IPS-18c (cell line): ENCODE results near the gene STAT4.

Experiments used
- H3K4me3 ChIP-seq: 2 replicates; pipeline ENCODE4 v1.7.0; 2013; ENCODE audit warnings: low read depth, mild to moderate bottlenecking, low read length, moderate library complexity; ENCODE audit not compliant: insufficient read depth
- H3K9me3 ChIP-seq: one replicate; pipeline ENCODE4 v1.6.1; 2013; ENCODE audit warnings: mild to moderate bottlenecking, low read length, moderate library complexity; ENCODE audit not compliant: control insufficient read depth, insufficient read depth

Gene STAT4

DNA sequence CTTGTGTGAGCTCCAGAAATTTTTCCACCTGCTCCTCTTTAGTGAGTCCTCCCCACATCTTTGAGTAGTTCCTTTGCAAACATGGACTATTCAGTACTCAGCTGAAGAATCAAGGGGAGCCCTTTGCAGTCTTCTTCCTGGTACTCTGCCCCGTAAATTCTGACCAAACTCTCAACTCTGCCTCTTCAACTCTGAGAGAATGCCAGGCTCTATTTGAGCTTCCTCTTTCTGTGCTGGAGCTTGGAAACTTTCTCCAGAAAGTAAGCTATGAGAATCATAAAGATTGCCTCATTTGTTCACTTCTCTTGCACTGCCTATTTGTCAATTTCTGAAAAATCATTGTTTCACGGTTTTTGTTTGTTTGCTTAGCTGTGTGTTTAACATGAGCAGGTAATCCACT lies 7.4 kb upstream of the STAT4 start:
- Histone ChIP-seq H3K9me3 (no peaks in the 10 kb centered on the region), H3K4me3 (no peak overlapping the region)

DNA sequence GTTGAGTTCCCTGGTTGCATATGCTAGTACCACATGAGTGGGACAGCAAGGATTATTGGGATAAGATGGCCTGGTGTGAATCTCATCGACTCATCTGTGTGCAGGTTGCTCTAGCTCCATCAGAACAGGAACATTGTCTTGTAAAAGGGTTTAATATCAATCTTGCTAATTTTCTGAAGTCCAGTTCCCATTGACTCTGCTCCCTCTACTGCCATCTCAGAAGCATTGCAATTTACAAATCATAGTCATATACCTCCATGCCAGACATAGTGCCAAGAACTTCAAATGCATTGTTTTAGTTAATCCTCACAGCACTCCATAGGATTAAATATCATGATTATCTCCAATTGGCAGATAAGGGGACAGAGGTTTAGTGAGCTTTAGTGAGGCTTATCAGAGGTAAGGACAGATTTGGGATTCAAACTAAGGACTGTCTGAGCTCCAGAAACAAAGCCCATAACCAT lies 4.8 kb upstream of the STAT4 start:
- no peak overlapping the region for H3K4me3 ChIP-seq
- H3K9me3 ChIP-seq, result no peaks in the 10 kb centered on the region

DNA sequence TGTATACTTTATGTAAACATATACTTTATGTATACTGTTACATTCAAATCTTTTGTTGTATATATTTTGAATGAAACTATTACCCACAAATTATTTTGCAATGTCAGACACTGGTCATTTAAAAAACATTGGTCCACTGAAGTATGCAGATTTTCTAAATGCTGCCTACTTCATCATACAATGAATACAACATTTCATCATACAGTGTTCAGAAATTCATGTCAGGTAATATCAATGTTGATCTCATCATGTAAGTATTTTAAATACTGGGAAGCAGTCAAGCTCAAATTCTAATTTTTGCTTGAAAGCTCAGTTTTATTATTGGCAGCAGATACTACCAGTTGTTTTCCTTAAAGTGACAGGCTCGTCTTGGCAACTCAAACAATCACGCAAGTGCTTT lies 2.9 kb upstream of the STAT4 start:
- Histone ChIP-seq H3K4me3 (no peak overlapping the region), H3K9me3 (no peaks in the 10 kb centered on the region)

DNA sequence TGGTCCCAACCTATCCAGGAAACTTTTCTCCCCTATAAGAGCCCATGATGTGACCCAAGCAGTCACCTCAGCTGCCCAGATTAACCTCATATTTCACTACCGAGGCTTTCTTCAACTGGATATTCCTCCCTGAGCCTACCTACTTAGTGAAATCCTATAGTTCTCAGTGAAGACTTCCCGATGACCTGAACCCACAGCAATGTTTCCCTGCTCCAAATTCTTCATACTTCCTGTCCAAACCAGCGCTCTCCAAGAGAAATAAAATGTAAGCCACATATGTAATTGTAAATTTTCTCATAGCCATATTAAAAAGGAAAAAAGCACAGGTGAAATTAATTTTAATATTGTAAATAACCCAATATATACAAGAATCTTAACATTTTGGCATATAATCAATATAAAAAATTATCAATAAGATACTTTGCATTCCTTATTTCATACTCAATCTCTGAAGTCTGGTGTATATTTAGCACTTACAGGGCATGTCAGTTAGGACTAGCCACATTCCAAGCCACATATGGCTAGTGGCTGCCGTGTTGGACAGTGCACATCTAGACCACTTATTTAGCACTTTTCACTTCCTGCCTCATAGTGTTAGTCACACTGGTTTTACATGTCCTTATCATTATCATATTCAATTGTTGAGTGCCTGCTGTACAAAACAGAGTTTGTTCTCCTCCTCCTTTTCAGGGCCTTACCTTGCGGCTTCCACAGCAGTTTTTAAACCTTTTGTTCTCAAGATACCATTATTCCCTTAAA lies 1.9 kb upstream of the STAT4 start:
- no peak overlapping the region for H3K4me3 ChIP-seq
- no peaks in the 10 kb centered on the region for H3K9me3 ChIP-seq

DNA sequence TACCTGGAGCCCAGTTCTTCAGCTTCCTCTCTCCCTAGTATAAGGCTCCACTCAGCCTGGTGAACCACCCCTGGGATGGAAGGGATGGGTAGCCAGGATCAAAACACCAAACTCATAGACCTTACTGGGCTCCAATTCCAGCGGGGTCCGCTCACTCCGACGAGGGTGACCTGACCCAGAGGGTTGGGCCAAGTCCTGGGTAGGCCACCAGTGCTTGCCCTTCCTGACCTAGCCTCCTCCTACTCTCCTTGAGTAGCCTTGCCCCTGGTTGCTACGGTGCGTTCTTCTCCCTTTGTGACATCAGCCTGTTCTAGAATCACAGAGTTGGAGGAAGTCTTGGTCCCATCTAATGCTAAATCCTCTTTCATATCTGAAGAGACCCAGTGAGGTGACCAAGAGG lies 537 bp upstream of the STAT4 start:
- Histone ChIP-seq H3K4me3 (peak overlapping the region; percentile 54), H3K9me3 (no peaks in the 10 kb centered on the region)

DNA sequence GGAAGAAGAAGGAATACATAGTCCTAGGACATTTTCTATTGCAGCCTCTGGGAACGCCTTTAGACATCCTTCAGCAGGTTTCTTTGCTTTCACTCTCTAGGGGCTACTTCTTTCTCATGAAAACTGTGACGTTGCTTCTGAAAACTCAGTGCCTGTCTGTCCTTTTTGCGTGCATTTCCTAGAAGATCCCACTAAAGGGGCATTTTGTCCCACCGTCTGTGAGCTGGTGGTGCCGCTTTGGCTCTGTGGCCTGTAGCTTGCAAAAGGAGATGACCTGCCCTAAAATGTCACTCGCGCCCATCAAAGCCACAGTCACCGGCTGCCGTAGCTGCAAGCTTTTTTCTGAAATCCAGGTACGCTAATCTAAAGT lies 579 bp downstream of the STAT4 start:
- H3K9me3 ChIP-seq, result no peaks in the 10 kb centered on the region
- H3K4me3 ChIP-seq, result peak overlapping the region; percentile 54

DNA sequence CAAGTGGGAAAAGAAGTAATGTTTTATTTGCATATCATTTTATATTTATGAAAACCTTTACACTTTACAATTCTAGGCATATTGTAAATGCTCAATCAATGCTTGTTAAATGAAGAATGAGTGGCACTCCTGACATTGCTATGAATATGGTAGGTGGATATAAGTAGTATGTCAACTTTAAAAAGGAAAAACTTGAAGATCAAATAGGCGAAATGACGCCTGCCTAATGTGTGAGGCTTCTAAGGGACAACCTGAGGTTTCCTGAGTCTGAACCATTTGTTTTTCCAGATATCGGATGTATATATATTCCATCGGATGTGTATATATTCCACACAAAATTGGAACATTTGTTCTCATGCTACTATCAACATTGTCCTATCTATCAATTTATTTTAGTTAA lies 1.4 kb downstream of the STAT4 start:
- H3K9me3 ChIP-seq, result no peaks in the 10 kb centered on the region
- H3K4me3 ChIP-seq, result no peak overlapping the region

DNA sequence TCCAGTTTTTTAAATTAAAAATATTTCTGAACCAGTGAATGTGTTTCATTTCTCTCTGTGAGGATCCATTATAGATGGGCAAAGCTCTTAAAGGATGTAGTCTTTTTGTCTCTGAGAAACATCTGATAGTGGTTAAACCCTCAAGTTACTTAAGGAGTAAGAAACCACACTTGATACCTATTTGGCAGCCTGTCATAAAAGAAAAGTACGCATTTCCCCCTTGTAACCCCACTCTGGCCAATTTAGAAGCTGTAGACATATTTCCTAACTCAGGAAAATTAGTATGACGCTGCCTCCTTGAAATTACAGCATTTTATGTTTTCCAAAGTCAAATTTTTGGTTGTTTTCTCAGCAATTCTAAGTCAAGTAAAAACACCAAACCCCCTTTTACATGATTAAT lies 2.0 kb downstream of the STAT4 start:
- H3K4me3 ChIP-seq, result no peak overlapping the region

DNA sequence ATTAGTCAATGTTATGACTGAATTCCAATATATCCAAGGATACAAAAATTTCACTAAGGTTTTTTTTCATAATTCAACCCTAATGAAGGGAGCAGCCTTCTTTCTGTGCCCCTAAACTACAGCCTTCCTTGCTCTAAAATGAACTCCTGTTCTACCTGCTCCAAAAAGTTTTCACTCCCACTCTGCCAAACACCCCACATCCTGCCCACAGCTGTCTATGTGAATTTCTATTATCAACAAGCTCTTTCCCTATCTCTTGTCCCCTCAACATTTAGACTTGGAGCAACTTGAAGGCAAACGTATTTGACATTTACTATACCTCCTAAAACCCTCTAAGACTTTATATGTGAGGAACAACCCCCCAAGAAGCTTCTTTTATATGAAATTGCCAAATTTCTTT lies 2.5 kb downstream of the STAT4 start:
- H3K4me3 ChIP-seq, result no peak overlapping the region
- no peaks in the 10 kb centered on the region for H3K9me3 ChIP-seq

More for the DNA sequence above, 2.0 kb downstream of the STAT4 start:
- no peaks in the 10 kb centered on the region for H3K9me3 ChIP-seq

DNA sequence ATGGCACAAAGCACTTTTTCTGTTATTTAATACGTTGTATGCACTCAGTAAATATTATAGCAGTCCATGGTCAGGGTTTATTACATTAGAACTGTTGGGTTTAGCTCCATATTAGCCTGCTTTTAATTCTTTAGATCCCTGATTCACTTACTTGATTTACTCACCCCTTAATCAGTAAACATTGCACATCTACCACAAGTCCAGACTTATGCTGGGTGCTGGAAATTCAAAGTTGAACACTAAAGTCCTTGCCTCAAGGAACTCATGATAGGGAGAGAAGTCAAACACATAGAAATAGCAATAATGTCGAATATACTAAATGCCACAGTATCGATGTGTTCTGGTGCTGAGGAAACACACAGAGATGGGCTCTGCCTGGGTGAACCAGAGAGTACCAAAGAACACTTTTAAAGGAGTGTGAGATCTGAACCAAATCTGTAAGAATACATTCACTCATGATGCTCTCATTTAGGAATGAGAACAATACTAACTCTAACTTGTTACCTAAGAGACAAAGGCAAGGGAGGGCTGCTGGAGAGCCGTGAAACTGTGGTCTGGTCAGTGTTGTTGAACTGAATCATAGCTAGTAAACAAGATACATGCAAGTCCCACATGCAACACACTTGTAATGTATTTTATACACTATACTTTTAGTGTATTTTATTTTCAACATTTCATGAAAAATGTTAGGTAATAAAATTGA lies 4.9 kb downstream of the STAT4 start:
- Histone ChIP-seq H3K4me3 (no peak overlapping the region), H3K9me3 (no peaks in the 10 kb centered on the region)

DNA sequence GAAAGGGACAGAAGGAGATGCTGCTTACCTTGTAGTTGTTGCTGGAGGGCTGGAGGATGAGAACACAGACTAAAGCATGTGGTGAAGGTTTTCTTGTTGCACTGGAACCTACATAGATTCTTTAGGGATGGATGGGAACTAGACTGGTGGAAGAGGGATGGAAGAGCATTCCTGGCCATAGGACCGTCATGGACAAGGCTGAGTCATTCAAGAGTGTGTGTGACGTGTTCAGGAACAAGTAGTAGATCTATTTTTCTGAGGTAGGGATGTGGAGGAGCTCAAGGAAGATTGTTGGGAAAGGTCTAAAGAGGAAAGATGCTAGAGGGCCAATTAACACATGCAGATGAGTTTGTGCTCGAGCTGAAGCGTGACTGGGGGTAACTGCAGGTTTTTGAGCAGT lies 6.6 kb downstream of the STAT4 start:
- Histone ChIP-seq H3K9me3 (no peaks in the 10 kb centered on the region), H3K4me3 (no peak overlapping the region)

DNA sequence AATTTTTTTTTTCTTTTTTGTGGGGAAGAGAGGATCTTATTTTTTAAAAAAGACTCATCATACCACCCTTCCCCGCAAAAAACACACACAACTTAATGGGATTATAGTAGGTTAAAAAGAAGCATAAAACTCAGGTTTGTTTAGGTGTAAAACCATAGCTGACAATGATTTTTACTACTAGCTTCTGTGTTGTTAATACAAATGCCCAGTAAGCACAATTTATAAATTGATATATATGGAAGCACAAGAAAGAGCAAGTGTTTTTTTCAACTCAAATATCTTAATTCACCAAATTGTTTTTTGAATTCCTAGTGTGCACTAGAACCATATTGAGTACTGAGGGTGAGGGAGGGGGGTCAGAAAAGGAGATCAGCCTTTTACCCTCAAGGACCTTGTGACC lies 7.0 kb downstream of the STAT4 start:
- no peak overlapping the region for H3K4me3 ChIP-seq
- no peaks in the 10 kb centered on the region for H3K9me3 ChIP-seq

DNA sequence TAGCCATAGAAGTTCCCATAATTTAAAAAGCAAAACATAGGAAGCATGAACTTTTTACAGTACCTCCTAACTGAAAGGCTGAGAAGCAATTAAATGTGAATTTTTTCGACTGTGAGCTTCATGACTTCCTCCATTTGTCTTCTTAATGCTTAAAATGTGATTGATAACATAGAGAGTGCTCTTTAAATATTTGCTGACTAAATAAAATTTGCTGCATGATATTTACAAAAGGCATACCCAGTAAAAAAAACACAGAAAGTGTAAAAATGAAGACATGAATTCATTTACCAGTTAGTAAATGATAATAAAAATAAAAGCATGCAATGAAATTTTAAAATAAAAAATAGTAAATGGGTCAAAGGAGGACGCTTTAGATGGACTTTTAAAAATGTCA lies 21.9 kb downstream of the STAT4 start:
- Histone ChIP-seq H3K9me3 (no peaks in the 10 kb centered on the region), H3K4me3 (no peak overlapping the region)

DNA sequence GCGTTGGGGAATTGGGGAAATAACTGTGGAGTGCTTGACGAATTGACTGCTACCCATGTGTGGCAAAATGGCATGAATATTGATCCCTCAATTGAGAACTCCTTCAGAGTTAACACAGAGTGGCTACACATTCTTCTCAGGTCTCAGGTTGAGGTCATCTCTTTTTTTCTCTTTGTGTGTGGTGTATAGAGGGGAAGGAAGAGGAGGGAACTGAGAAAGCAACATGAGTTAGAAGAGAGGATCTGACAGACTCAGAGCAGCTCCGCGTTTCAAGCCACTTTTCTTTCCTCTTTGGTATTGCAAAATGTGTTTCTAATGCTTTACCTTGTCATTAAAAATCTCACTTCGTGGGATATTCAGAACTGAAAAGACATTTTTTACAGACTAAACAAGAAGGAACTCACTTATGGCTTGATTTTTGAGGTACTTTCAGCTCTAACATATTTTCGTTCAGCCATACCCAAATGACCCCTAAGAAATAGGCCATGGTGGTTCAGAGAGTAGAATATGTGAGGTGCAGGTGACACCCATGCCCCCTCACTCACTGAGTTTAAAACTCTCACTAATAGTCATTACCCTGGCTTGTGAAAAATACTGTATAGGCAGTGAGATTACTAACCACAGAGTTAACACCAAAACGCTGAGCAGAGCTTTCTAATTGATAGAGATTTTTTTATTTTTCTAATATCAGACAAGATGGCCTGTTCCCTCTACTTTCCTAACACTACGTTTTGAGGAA lies 22.5 kb downstream of the STAT4 start:
- Histone ChIP-seq H3K4me3 (no peak overlapping the region), H3K9me3 (no peaks in the 10 kb centered on the region)

DNA sequence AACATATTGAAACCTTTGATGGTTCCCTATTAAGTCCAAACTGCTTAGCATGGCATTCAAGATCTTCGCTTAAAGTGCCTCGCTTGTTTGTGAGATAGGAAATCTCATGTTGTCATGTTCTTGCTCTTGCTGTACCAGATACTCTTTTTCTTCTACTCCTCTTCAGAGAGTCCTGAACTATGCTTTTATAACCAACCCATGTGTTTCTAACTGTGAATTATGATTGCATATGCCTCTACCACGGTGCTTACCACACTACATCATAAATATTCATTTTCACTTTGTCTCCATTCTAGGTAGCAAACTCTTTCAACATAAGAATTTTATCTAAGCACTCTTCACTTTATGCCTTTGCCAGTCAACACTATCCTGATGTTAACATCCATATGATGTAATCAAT lies 23.6 kb downstream of the STAT4 start:
- H3K4me3 ChIP-seq, result no peak overlapping the region
- no peaks in the 10 kb centered on the region for H3K9me3 ChIP-seq

DNA sequence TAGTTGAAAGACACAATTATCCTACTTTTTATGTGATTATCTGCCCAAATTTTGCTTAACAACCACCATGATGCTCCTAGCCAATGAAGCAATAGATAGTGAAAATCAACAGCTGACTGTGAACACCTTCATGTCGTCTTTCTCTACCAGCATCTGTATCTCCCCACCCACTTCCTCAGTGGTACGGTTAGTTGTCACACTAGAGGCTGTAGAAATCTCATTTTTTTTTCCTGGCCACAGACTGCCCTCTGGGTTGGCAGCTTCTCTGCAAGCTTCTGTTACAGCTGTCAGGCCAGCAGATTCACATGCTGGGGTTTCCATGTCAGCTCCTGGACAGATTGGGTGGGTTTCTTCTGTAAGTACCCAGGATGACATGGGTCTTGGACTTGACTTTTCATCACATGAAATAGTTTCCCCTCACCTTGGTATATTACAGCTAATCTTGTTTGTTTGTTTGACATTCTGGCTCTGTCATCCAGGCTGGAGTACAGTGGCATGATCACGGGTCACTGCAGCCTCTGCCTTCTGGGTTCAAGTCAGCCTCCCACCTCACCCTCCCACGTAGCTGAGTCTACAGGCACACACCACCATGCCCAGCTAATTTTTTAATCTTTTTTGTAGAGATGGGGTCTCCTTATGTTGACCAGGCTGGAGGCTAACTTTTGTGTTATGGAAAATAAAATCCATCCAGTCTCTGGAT lies 24.3 kb downstream of the STAT4 start:
- Histone ChIP-seq H3K4me3 (no peak overlapping the region), H3K9me3 (no peaks in the 10 kb centered on the region)

DNA sequence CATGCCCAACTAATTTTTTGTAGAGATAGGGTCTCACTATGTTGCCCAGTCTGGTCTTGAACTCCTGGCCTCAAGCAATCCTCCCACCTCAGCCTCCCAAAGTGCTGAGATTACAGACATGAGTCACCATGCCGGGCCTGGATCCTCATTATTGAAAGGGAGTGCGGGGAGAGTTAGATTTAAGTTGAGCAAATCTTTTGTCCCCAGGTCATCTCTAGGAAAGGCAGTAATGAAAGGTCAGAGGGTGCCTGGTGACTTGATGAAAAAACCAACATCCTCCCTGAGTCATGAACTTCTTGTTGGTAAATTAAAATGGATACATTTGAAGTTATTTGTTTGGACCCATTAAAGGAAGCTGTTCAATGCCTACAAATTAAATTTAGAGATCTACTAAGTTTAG lies 25.1 kb downstream of the STAT4 start:
- no peaks in the 10 kb centered on the region for H3K9me3 ChIP-seq
- no peak overlapping the region for H3K4me3 ChIP-seq
